GM21526 (cell line): Measurements from ENCODE around the gene SPOCK1.

Source experiments
- ATAC-seq: cut with Tn5 transposase; IDR thresholded peaks from one replicate; pipeline ENCODE4 v1.9.1; 2021; ENCODE audit warnings: moderate library complexity; ENCODE audit not compliant: unreplicated experiment, low FRiP score

Gene SPOCK1

DNA sequence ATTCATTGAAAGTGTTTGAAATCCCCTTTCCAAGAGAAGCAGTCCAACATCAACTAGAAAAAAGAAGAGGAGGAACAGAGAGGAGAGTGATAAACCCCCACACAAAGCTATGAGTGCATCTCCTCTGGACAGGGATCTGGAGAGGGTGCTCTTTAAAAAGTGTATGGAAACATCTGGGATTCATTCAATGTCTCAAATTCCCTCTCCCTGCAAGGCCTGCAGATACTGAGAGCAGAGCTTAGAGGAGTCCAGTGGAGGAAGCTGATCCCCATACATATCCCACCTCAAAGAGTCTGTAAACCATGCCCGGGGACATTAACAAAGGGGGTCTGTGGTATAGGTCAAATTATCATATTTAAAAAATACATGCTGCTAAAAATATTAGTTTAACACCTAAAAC lies 2.2 kb downstream of the SPOCK1 start:
- no peak for ATAC-seq

DNA sequence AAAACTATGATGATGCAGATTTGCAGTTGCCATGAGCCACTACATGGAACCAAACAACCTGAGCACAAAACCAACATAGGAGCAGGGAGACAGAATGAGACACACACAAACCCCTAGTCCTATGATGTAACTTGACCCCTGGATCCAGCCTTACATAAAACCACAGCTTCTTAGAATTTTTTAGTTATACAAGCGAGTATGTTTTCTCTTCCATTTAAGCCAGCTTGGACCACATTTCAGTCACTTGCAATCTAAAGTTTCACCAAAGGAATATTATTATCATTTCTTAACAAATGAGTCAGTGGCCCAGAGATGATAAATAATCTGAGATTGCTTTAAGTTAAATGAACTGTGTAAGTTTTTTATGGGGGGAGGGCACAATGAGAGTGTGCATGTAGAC lies 6.8 kb downstream of the SPOCK1 start:
- no peak for ATAC-seq

DNA sequence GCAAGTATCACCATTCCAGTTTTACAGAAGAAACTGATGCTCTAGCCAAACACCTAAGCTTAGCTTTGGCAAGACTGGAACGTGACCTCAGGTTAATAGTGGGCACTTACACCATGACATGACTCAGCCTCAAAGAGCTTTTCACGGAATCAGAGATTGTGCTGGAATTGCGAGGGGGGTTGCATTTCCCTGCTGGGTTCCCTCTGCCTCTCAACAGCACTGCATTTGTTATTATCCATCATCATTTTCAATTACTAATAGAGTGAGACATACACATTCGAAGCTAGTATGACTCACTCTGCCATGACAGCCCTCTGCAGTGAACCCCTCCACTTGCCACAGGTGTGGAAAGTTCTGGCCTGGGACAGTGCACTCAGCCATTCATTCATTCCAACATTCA lies 8.0 kb downstream of the SPOCK1 start:
- ATAC-seq, result no peak

DNA sequence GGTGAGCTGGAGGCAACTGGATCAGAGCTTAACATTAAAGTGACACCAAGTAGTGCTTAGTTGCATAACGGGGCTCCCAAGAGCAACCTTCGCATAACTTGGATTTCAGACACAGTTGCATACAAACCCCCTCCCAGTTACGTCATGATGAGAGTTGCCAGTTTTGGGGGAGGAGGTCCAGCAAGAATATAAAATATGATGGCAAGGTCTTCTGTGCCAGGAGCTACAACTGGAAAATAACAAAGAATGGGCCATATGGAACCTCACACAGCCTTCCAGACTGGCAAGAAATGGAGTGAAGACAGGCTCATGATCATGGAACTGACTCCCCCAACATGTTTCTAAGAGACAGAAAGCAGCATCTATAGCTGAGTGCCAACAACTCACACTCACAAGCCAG lies 8.5 kb downstream of the SPOCK1 start:
- ATAC-seq, result no peak

DNA sequence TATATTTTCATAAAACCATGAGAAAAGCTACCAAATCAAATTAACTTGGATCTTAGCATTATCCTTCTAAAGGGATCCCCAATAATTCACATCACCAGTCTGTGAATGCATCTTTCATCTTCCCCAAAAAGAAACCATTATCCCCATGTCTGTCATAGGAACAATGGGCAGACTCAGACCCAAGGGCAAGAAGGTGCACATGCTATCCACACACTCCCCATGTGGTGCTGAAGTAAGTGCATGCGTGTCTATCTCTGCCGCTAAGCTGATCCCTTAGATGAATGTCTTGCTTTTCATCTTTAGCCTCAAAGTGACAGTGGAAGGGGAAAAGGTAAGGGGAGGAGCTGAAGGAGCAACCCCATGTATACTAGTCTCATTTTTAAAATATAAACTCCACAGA lies 10.2 kb downstream of the SPOCK1 start:
- ATAC-seq, result no peak

DNA sequence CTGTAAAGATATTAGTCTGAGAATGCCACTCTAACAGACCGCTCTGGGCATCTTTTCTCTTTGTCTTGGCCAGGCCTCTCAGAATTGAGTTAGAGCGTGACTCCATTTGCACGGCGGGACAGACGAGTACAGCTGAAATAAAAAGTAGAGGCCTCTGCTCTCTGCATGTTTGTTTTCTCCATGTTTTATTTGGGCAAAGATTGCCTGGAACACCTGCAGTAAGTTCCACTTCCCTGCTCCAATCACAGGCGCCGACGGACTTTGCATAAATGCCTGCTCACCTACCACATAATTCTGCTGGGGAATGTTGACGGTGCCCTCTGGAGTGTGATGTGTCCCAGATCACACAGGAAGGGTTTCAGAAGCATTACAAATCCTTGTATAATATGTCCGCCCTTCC lies 10.6 kb downstream of the SPOCK1 start:
- no peak for ATAC-seq

DNA sequence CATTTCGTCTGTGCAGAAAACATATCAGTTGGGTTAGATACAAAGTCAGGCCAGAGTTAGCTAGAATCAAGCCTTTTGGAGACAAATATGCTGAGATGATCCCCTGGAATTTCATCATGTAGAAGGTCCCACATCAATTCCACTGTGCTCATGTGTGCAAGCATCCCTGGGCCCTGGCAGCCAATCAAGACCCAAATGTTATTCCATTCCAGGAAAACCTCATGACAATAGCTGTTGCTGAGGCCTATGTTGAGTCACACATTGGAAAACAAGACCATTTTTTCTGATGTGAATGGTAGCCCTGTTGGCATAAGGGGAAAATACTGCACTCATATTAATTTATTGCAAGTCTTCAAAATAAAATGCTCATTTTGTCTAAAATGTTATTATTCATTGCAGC lies 11.5 kb downstream of the SPOCK1 start:
- ATAC-seq, result no peak

DNA sequence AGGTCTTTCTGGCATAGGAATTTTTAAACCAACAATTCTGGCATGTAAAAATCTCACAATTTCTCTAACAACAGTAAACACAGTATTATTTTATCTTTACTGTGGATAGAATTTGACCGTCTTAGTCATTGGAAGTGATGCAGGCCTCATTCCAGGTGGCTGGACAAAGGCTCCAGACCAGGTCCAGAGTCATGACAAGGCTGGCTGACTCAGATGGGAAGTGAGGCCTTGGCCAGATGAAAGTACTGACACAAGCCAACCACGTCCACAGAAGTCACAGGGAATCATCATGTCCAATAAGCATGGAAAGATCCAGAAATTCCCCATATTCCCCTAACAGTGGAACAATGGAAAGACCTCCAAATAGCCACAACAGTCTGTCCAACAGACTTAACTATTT lies 12.4 kb downstream of the SPOCK1 start:
- no peak for ATAC-seq

DNA sequence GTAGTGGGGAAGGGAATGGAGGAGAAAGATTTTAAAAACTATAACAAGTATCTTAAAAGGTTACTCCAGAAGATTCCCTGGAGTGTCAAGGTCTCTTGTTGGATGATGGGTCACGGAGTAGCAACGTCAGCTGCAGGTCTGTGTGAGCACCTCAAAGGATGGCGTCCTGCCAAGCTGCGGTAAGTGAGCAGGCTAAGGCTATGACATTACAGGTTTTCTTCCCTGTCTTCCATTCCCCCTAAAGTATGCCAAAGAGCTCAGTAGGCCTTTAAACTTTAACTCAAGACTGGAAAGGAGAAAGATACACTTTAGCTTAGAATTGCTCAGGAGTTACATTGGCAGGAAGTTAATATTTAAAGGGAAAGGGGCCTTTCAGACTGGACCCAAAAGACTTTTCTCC lies 17.5 kb downstream of the SPOCK1 start:
- no peak for ATAC-seq

DNA sequence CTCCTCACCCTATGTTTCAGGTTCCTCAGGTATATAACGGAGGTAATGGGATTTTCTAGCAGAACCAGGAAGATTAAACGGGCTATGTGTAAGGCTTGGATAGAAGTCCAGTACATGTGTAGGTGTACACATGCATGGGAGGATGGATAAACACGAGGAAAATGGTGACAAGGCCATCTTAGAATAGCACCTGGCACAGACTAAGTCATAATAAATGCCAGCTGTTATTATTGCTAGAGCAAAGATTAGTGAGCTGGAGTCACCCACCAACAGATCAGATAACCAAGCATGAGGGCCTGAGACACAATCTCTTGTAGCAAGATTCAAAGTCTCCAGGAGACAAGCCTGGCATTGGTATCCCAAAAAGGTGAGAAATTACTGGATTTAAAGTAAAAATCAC lies 21.1 kb downstream of the SPOCK1 start:
- no peak for ATAC-seq

DNA sequence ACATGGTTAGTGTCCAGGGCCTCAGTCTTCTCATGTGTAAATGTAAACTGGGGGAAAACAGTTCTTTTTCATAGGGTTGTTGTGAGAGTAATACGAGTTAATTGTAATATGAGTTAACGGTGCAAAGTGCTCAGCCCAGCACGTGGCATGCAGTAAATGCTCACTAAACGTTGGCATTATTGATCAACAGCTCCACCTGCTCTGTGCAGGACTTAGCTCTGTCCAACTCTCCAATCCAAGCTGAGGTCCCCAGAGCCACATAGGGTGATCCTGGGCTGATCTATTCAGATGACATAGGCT lies 28.3 kb downstream of the SPOCK1 start:
- ATAC-seq, result no peak

DNA sequence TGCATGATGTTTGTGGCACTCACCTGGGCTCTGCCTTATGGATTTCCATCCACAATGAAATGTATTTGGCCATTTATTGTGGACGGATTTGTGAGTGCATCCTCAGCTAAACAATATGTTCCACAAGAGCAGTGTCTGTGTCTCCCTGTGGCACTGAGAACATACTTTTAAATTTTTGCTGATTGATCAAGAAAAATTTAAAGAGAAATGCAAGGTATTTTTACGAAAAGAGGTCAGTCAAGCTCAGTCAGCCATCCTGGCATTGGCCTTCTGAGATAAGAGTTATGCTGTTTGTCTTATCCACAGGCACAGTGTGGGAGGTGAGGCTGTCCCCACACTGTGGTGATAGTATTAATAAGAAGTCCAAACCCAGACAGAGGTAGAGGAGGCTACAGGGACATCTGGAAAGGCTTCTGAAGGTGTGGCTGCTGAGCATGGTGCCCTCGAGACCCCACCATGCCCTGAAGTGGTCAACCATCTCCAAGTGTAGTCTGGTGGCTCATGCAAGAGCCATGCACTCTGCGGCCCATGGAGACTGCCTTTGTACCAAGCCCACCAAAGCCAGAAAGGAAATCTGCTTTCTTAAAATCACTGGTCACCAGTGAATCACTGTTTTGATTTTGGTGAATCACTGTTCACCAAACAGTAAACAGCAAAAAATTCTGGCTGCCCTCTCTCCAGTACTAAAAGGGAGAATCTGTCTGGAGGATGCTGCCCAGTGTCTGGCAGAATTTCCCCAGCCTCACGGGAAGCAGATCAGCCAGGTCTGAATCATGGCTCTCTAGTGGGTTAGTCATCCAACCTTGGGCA lies 28.8 kb downstream of the SPOCK1 start:
- no peak for ATAC-seq

DNA sequence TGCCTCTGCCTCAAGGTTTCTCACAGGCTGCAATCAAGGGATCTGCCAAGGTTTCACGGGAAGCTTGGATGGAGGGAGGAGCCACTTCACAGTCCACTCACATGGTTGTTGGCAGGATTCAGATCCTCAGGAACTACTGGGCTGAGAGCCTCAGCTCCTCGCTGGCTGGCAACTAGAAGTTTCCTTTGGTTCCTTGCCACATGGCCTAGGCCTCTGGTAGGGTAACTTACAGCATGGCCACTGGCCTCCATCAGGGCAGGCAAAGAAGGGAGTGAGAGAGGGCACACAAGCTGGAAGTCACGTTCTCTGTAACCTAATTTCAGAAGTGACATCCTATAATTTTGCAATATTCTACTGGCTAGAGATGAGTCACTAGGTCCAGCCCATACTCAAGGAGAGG lies 32.2 kb downstream of the SPOCK1 start:
- no peak for ATAC-seq

DNA sequence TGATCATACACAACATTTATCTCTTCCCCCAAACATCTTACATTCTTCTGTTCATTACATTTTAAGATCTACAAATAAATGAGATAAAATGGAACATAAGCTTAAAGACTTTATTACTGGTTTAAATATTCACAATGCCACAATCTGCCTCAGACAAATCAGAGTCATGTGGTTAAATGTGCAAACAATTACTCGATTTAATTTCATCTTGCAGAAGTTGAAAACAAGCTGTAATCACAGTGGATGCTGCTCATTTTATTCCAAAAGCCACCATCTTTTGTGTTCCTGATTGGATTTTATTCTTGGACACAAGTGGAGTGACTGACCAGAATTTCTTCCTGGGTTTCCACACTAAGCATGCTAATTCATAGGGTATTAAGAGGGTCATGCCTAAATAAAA lies 33.2 kb downstream of the SPOCK1 start:
- no peak for ATAC-seq

DNA sequence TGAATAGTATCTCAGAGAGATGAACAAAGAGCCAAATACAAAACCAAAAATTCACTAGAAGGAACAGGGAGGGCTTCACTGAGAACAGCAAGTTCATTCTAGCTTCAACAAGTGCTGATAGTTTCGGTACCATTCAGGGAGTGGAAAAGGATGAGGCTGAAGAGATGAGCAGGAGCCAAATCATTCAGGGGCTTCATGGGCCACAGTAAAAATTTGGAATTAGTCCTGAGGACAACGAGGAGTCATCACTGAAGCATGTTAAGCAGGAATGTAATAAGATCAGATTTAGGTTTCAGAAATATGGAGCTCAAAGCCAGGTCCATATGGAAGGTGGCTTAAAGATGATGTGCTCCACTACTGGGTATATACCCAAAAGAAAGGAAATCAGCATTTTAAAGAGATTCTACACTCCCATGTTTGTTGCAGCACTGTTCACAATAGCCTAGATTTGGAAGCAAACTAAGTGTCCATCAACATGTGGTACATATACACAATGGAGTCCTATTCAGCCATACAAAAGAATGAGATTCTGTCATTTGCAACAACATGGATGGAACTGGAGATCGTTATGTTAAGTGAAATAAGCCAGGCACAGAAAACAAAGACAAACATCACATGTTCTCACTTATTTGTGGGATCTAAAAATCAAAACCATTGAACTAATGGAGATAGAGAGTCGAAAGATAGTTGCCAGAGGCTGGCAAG lies 36.2 kb downstream of the SPOCK1 start:
- ATAC-seq, result no peak

DNA sequence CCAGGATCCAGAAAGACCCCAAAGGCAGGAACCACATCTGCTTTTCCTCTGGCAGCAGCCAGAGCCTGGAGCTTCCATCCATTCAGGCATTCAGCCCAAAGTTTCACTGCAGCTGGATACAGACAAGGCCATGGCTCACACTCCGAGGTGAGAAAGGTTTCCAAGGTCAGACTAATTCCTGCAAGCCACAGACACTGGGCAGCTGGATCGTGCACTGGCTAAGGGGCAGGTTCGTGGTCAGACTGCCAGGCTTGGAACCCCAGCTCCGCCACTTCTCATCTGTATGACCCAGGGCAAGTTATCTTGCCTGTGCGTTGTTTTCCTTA lies 36.9 kb downstream of the SPOCK1 start:
- ATAC-seq, result no peak

DNA sequence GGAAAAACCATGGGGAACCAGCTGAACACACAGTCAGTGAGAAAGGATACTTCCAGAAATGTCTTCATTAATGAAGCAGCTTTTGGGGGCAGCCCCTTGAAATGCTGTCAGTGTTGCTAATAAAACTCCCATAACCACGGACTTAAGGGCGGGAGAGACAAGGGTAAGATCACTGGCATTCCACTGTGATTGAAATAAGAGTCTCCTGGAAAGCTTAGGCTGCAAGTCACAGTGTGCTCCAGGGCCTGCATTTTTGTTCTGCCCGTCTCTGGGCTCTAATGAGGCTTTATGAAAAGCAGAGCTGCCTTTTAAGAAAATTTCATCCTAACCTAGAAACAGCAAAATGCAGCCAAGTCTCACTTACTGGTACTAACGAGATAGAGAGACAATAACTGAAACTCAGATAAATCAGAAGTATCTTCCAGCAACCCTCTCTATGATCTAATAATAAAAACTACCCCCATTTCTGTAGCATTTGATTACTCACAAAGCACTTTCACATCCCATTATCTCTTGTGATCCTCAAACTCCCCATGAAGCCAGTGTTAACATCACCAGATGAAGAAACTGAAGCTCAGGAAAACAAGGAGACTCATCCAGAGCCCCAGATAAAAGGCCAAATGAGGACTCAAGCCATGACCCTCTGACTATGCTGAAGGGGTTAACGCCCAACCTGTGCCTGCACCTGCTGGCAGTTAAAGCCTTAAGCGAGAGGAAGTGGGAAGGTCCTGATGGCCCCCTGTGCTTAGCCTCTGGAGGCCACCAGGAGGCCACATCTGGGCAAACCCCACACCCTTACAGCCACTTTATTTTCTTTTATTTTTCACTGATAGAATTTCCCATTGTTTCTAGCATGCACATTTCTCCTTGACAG lies 37.5 kb downstream of the SPOCK1 start:
- ATAC-seq, result no peak

DNA sequence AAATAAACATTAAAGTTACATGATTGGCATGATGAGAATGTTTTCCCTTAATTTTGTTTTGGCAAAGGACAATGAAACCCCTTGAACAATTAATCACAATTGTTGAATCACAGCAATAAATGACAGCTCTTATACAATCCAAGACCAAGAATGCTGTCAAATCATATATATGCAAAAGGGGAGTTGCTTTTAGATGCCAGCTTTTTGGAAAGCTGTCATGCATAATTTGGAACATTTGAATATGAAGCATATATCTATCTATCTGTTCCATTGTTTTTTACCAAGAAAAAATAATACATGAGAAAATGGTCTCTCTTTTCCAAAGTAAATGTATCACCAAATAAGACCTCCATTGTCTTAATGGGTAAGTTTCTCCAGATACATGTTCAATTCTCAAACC lies 44.5 kb downstream of the SPOCK1 start:
- ATAC-seq, result no peak

DNA sequence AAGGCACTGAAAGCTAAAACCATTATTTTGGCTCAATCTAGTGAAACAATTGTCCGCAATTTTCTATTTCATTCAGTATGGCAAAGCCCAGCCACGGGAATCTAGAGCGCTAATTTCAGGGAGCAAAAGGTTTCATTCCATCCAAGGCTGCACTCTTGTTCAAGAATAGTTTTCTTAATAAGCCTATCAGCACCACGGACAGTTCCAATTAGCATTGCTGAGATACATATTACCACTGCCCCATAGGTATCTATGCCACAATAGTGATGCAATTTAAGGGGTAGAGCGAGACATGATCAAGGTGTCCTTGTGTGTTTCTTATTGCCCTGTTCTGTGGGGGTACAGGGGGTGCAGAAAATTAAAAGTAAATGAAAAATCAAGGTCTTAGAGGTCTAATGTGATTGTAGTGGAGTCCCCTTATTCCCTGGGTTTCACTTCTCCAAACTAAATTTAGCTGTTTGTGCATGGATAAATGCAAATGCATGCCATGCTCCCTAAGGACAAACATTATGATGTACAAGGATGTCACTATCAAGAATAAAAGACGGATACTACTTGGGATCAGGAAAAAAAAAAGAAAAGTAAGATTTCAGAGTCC lies 45.5 kb downstream of the SPOCK1 start:
- ATAC-seq, result no peak

DNA sequence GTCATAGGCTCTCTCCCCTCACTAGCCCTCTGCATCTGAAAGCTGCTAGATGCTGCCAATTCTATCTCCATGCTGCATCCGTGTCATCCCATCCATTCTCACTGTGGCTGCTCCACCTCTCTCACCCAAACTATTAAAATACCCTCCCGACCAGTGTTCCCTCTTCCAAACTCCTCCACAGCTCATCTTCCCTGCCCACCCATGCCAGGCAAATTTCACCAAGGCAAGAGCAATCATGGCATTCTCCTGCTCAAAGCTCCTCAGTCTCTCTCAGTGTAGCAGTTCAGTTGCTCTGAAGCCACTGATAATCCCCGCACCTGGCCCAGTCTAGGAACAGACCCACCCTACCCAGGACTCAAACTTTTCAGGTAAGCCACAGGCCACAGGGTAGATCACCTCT lies 48.4 kb downstream of the SPOCK1 start:
- ATAC-seq, result no peak

DNA sequence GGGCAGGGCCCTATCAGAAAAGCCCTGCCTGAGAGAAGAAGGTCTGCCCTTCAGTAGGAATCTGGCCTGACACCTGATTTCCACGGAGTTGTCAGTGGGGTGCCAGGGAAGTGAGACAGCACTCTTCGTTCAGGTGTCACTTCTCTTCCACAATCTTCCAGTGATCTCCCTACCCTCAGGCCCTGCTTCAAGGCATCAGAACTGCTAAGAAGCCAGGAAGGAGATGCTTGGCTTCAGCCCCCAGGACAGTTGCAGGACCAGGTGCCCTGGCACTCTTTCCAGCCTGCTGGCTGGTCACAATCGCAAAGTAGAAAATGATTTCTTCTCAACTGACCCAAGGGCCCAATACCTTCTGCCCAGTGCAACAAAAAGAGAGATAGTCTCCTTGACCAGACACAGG lies 50.3 kb downstream of the SPOCK1 start:
- no peak for ATAC-seq
